Stomach (tissue), 9 donors: ENCODE data around the gene LYRM4. TPM values are rescaled to one million over a fixed set of nuclear protein-coding genes. Genes with fewer than 3 reads are reported as not detected.

Experiments
- DNase-seq, 2 donors: peaks; one replicate each; pipeline versions ENCODE4 v3.0.0 to v3.0.0-alpha.2; 2013 to 2019
- H3K27ac ChIP-seq, 5 donors: fragments of 200-600 bp in 4 of 5; sonication (generic) in 4 of 5; one replicate each; pipeline ENCODE4 v1.5.1; 2013 to 2019; ENCODE audit warnings: mild to moderate bottlenecking in 1 of 5, moderate library complexity in 1 of 5
- H3K27me3 ChIP-seq, 3 donors: fragments of 200-600 bp; sonication (generic); one replicate each; pipeline ENCODE4 v1.5.1; 2017 to 2019; ENCODE audit warnings: mixed run types in 1 of 3
- H3K36me3 ChIP-seq, 4 donors: fragments of 200-600 bp; sonication (generic); 1 replicate in 3 of 4; 2 replicates in 1 of 4; pipeline ENCODE4 v1.5.1; 2016 to 2019
- H3K4me1 ChIP-seq, 4 donors: fragments of 200-600 bp; sonication (generic); one replicate each; pipeline ENCODE4 v1.5.1; 2016 to 2019
- H3K4me3 ChIP-seq, 4 donors: fragments of 200-600 bp; sonication (generic) in 3 of 4; one replicate each; pipeline ENCODE4 v1.5.1; 2016 to 2019; ENCODE audit warnings: mild to moderate bottlenecking in 1 of 4
- H3K9me3 ChIP-seq, 4 donors: fragments of 200-600 bp; sonication (generic); one replicate each; pipeline ENCODE4 v1.5.1; 2016 to 2019
- CTCF ChIP-seq, 7 experiments: fragments of 450-650 bp in 4 of 7; fragments of 200-600 bp in 3 of 7; sonication (generic) in 3 of 7; IDR thresholded peaks; one replicate each; pipeline ENCODE4 v1.5.1; 2016 to 2019; ENCODE audit warnings: antibody characterized with exemption in 7 of 7, control low read depth in 2 of 7, mild to moderate bottlenecking in 1 of 7
- EP300 ChIP-seq: sonication (generic); formaldehyde crosslinking; IDR thresholded peaks from one replicate; pipeline ENCODE4 v1.6.1; 2017; ENCODE audit warnings: antibody characterized with exemption
- POLR2A ChIP-seq, 4 donors: fragments of 450-650 bp; IDR thresholded peaks; one replicate each; pipeline ENCODE4 v1.6.1; 2016; ENCODE audit warnings: antibody characterized with exemption in 4 of 4, control low read depth in 2 of 4, mild to moderate bottlenecking in 1 of 4, moderate library complexity in 1 of 4
- POLR2AphosphoS5 ChIP-seq, 3 donors: sonication (generic); formaldehyde crosslinking; IDR thresholded peaks; one replicate each; pipeline ENCODE4 v1.6.1; 2016; ENCODE audit warnings: antibody characterized with exemption in 3 of 3
- WGBS, 5 donors: extraction: QIAGEN DNeasy Blood & Tissue Kit in 3 of 5; methylation state at CpG; one replicate each; pipeline versions ENCODE4 v1.1.5 to v1.1.7; 2013 to 2018; 5-methylcytosine and 5-hydroxymethylcytosine counted together
- intact Hi-C: fragments of 100-400 bp; cut with DNase I; formaldehyde crosslinking; loops from one replicate; pipeline ENCODE4 v1.15.1; 2023; ENCODE audit warnings: low total_unique reads
- polyA plus RNA-seq, 3 donors: library from polyadenylated mRNA; stranded (reverse); fragments of 200-250 nt; gene quantifications; one replicate each; pipeline ENCODE4 v1.2.3, GENCODE V29; 2013
- total RNA-seq, 5 donors: library from RNA; depleted of rRNA; stranded (reverse); fragments of >200 nt; gene quantifications; one replicate each; pipeline versions ENCODE4 v1.1.0 to v1.2.3, GENCODE V29; 2014 to 2016
- donor health status: healthy with polysubstance abuse.
- donor health status: Bipolar disorder and iron deficiency.
- donor health status: healthy.

Gene LYRM4
- total and polyA plus RNA-seq, 8 donors = 0.58 to 31.4 (median 18.5) TPM; not detected in 1

- Histone ChIP-seq H3K4me1 (peaks cover 0 to 22% (median 15%) of the 10 kb centered on the region in 4 donors), H3K27ac (no peak overlapping the region), H3K27me3 (no peaks in the 10 kb centered on the region), H3K9me3 (no peaks in the 10 kb centered on the region), H3K4me3 (no peak overlapping the region), H3K36me3 (no peaks in the 10 kb centered on the region)
- DNase-seq = no peak
- 64 to 81% (median 72%) methylated on average over 1 of the region's 1 CpG for WGBS, 5 donors
- intact Hi-C loops = loop anchor here (10.0 kb wide), 1 partner anchor 155 kb away; no protein-coding TSS in a partner anchor
- TF ChIP-seq POLR2AphosphoS5 (IDR thresholded peaks at IDR 0.05) = no peak
- TF ChIP-seq POLR2A (IDR thresholded peaks at IDR 0.05) = no peak
- TF ChIP-seq EP300 = no peak
- no peak for TF ChIP-seq CTCF (IDR thresholded peaks at IDR 0.05)
Observed at GRCh38 chr6:5300206-5300764, 39.5 kb upstream of the LYRM4 start.

GRCh38 chr6:5295623-5296022, 34.9 kb upstream of the LYRM4 start:
- no peaks in the 10 kb centered on the region for H3K27me3 ChIP-seq
- intact Hi-C loops = no loop called here
- WGBS, 5 donors = 61 to 73% (median 68%) methylated on average over 7 of the region's 7 CpGs
- no peaks in the 10 kb centered on the region for H3K9me3 ChIP-seq
- peaks cover 3 to 20% (median 14%) of the 10 kb centered on the region in 4 donors for H3K4me1 ChIP-seq
- no peak overlapping the region for H3K4me3 ChIP-seq
- no peak overlapping the region for H3K27ac ChIP-seq
- TF ChIP-seq POLR2A (IDR thresholded peaks at IDR 0.05) = no peak
- TF ChIP-seq POLR2AphosphoS5 (IDR thresholded peaks at IDR 0.05) = no peak
- TF ChIP-seq CTCF (IDR thresholded peaks at IDR 0.05) = no peak
- TF ChIP-seq EP300 = no peak
- no peak for DNase-seq
- no peaks in the 10 kb centered on the region for H3K36me3 ChIP-seq

- WGBS, 5 donors = 81 to 87% (median 85%) methylated on average over 11 of the region's 11 CpGs
- Histone ChIP-seq H3K27me3 (no peaks in the 10 kb centered on the region), H3K36me3 (no peaks in the 10 kb centered on the region), H3K9me3 (no peaks in the 10 kb centered on the region), H3K27ac (peak overlapping the region in 1 of 5 donors; percentile 6), H3K4me1 (peaks cover 3 to 20% (median 14%) of the 10 kb centered on the region in 4 donors), H3K4me3 (no peak overlapping the region)
- intact Hi-C loops = no loop called here
- DNase-seq = no peak
- no peak for TF ChIP-seq EP300
- no peak for TF ChIP-seq CTCF (IDR thresholded peaks at IDR 0.05)
- TF ChIP-seq POLR2AphosphoS5 (IDR thresholded peaks at IDR 0.05) = no peak
- TF ChIP-seq POLR2A (IDR thresholded peaks at IDR 0.05) = no peak
Observed at GRCh38 chr6:5294392-5295211, 33.9 kb upstream of the LYRM4 start.

GRCh38 chr6:5293692-5294091, 32.9 kb upstream of the LYRM4 start:
- no peak for TF ChIP-seq POLR2A (IDR thresholded peaks at IDR 0.05)
- no peak for TF ChIP-seq POLR2AphosphoS5 (IDR thresholded peaks at IDR 0.05)
- no peak for TF ChIP-seq EP300
- no peak for TF ChIP-seq CTCF (IDR thresholded peaks at IDR 0.05)
- 34 to 56% (median 50%) methylated on average over 2 of the region's 2 CpGs for WGBS, 5 donors
- no peak overlapping the region for H3K27ac ChIP-seq
- H3K36me3 ChIP-seq = no peaks in the 10 kb centered on the region
- no peaks in the 10 kb centered on the region for H3K27me3 ChIP-seq
- no peak for DNase-seq
- H3K4me1 ChIP-seq = peaks cover 3 to 20% (median 14%) of the 10 kb centered on the region in 4 donors
- intact Hi-C loops = no loop called here
- no peaks in the 10 kb centered on the region for H3K9me3 ChIP-seq
- no peak overlapping the region for H3K4me3 ChIP-seq
